NCI-H2171 (cell line): ENCODE measurements around the gene SNTB2.

Source experiments
- DNase-seq: peaks from one replicate; lab custom pipeline; 2025; lab: John Stamatoyannopoulos, UW

SNTB2 gene

DNA sequence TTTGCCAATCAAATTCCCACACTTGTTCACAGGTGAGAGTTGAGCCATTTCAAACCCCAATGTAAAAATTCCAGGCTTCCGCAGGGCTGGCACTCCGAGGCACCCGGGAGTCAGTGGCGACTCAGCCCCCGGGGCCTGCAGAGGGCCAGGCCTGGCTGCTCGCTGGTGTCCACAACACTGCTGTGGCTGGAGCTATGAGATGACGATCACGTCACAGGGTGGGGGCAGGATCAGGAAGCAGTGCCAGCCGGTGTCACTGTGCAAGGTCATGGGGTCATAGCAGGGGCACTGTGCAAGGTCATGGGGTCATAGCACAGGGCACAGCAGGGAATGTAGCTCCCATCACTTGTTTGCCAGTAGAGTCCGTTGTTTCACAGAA, 131.9 kb downstream of the SNTB2 start:
- DNase-seq, result no peak

DNA sequence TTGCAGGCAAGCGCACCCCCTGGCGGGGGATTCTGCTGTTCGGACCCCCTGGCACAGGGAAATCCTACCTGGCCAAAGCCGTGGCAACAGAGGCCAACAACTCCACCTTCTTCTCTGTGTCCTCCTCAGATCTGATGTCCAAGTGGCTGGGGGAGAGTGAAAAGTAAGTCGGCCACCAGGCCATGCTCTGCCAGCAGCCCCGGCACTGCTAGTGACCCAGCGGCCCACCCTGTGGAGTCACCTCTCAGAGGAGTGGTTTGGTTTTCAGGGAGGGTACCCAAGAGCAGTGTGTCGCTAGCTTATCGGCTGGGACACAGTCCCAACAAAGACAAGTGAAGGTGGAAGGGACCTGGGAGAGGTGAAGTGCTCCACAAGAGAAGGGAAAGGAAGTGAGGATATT, 132.4 kb downstream of the SNTB2 start:
- DNase-seq, result no peak

DNA sequence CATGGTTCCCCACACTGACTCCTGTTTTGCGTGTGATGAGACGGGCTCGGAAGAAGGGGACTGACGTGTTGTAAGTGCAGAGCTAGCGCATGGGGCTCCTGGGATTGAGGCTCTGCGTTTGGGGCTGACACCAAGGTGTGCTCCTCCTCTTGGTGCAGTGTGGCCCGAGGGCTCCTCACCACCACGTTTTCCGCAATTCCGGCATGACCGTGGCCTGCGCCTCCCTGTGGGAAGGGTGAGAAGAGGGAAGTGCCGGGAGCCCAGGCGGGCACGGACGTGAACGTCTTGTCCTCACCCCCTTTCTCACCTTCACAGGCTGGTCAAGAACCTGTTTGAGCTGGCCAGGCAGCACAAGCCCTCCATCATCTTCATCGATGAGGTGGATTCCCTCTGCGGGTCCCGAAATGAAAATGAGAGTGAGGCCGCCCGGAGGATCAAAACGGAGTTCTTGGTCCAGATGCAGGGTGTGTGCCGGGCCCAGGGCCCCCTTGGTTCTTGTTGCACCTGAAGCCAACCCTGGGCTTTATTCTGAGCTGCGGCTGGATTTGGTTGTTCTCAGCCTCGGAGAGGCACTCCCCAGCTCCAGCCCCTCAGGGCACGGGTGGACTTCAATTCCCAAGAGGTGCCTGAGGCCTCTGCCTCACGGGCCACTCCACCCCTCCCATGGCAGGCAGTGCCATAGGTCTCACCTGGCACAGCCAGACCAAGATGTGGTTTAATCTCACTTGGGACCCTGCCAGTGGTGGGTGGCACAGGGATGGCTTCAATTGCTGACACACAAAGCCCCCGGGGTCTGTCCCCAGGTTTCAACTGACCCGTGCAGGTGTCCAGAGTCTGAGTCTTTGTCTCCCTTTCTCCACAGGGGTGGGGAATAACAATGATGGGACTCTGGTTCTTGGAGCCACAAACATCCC, 133.1 kb downstream of the SNTB2 start:
- DNase-seq, result no peak

DNA sequence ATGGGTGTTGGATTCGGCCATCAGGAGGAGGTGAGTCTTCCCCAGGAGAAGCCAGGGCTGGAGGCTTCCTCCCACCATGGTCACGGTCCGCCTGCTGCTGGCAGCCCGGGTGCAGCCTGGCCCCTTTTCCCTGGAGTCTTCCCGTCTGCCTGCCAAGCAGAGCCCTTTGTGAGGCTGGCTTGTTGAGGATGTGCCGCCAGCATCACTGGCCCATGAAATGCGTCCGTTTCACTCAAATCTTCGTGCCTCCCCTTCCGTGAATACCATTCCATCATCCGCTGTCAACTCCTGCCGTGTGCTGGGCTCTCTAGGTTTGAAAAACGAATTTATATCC, 133.7 kb downstream of the SNTB2 start:
- DNase-seq, result no peak

DNA sequence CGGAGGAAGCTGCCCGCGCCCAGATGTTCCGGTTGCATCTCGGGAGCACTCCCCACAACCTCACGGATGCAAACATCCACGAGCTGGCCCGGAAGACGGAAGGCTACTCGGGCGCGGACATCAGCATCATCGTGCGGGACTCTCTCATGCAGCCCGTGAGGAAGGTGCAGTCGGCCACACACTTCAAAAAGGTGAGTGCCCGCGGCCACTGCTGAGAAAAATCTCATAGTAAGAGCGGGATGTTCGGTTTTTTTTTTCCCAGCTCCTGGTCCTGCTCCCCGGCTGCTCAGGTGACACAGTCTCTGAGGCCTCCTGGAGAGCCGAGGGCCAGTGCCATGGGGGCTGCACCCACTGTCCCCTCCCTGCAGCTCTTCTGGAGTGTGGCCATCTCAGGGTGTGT, 134.1 kb downstream of the SNTB2 start:
- no peak for DNase-seq

DNA sequence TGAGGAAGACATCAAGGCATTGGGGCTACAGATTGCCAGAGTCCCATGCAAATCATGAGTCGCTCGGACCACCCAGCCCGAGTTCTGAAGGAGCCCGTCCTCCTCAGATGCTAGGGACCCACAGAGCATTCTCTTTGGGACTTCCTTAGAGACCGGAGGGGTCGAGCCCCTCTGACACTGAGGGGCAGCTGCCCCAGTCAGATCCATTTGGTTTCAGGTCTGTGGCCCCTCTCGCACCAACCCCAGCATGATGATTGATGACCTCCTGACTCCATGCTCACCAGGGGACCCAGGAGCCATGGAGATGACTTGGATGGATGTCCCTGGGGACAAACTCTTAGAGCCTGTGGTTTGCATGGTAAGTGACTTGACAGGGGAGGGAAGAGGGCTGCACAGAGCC, 135.4 kb downstream of the SNTB2 start:
- DNase-seq, result no peak

DNA sequence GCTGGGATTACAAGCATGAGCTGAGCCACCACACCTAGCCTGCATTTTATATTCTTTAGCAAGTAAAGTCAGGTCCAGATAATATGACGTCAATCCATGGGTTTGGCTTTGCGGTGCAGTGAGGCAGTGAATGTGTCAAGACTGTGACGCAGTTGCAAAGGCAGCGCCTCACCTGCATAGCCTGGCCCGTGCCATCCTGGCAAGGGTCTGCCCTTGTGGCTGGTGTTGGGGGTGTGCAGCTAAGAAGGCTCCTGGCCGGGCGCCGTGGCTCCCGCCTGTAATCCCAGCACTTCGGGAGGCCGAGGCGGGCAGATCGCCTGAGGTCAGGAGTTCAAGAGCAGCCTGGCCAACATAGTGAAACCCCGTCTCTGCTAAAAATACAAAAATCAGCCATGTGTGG, 136.5 kb downstream of the SNTB2 start:
- no peak for DNase-seq

DNA sequence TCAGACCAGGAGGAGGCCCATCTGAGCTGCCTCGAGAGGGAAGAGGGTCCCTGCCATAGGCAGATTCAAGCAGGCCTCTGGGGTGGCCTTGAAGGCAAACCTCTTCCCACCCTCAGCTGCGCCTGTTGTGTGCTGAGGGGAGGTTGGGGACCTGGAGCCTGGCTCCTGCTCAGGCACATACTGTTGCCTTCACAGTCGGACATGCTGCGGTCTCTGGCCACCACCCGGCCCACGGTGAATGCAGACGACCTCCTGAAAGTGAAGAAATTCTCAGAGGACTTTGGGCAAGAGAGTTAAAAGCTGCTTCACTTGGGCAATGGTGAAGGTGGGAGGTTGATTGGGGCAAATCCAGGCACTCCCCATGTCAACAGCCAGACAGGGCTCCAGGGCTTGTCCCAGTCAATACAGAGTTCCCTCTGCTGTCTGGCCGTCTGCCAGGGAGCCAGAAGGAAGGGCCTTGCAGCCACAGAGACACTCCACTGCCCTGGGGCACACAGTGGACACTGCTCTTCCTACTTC, 137.1 kb downstream of the SNTB2 start:
- DNase-seq, result no peak

DNA sequence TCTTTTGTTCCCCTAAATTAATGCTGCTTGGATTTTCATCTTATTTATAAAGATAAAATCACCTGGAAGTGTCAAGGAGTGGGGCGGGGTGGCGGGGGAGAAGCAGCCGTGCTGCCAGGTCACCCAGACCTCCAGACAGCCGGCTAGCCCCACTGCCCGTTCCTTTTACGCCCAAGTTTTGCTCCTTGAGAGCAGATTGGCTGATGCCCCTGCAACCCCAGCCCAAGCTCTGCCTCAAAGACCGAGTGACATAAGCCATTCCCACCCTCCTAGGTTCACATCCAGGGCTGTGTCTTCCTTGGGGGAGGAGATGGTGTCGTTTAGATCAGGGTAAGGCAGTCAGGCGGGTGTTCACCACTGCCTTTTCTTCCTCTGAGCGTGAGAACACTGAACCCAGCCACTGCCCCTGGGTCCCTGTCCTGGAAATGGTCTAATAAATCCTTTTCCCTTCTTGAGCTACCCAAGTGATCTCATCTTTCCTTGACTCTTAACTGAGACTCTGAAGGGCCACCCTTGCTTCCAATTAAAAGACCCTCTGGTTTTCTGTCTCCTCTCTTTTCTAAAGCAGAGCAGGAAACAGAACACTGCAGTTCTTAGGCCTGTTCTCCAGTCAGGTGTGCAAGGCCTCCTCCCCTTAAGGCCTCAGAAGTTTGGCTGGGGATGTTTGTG, 137.8 kb downstream of the SNTB2 start:
- DNase-seq, result no peak

DNA sequence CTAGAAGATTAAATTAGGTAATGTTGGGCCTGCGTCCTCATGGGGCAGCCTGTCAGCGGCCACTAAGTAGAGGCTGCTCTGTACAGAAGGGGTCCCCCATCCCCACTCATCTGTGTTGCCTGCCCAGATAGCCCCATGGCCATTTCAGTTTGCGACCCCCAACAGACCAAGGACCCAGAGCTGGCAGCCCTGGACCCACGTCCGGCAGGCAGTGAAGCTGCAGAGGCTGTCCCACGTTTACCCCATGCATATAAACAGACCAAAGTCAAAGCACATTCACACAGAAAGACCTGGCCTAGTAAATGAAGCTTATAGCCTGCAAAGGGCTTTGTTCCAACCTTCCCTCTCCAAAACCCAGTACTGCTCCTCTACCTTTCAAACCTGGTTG, 138.8 kb downstream of the SNTB2 start:
- no peak for DNase-seq

DNA sequence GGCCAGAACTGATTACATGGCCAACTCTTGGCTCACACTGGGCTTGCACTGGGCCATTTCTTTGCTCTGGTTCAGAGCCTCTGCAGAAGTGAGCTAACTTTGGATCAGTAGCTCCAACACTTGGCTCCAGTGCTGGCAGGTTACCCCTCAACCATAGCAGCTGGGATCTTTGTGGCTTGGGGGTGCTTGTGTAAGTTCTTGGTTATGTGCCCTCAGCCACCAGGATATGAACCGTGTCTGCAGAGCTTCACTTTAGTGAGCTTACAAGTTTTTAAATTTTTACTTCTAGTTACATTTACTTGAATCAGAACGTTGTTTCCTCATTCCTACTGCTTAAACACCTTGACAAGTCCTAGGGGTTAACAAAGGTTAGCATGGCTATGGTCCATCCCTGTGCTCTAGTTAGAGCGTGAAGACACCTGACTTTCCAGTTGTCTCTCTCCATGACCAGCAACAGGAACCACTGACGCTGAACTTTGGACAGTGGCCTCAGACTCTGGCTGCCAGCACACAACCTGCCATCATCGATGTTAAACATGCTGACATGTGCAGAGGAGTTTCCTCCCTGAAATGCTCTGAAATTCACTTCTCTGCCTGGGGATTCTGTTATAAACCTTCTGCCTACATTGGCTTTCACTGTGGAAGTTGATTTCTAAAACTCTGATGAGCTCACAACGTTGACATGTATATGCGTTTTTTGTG, 139.4 kb downstream of the SNTB2 start:
- DNase-seq, result no peak

DNA sequence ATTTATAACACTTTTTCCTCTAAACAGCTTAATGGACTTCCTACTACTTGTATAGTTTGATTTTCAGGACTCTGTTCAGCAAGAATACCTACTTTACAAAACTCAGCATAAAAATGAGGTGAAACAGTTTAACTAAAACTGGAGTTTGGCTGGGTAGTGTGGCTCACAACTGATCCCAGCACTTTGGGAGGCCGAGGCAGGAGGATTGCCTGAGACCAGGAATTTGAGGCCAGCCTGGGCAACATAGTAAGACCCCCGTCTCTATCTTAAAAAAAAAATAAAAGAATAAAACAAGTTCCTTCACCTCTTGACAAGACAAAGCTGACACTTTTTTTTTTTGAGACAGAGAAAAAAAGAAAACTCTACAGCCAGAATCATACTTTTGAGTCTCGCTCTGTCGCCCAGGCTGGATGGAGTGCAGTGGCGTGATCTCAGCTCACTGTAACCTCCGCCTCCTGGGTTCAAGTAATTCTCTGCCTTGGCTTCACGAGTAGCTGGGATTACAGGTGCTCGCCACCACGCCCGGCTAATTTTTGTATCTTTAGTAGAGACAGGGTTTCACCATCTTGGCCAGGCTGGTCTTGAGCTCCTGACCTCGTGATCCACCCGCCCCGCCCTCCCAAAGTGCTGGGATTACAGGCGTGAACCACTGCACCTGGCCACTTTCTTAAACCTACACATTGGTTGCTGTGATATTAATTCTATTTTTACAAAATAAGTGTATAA, 140.8 kb downstream of the SNTB2 start:
- no peak for DNase-seq

DNA sequence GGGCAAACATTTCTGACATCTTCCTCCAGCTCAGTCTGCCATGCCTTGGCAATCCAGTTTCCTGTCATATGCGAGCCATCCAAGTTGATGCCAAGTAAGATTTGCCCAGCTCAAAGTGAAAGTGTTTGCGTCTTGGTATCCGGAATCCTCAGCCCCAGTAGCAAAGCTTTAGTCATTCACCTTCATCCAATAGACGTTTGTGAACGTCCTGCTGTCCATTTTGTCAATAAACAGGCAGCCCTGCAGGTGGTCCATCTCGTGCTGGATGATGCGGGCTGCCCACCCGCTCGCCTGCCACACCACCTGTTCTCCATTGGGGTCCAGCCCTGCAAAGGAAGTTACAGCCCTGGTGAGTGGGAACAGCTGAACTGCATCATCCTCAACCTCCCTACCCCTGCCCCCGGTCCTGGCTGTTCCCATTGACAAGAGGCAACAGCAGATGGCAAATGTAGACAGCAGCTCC, 141.9 kb downstream of the SNTB2 start:
- DNase-seq, result no peak

DNA sequence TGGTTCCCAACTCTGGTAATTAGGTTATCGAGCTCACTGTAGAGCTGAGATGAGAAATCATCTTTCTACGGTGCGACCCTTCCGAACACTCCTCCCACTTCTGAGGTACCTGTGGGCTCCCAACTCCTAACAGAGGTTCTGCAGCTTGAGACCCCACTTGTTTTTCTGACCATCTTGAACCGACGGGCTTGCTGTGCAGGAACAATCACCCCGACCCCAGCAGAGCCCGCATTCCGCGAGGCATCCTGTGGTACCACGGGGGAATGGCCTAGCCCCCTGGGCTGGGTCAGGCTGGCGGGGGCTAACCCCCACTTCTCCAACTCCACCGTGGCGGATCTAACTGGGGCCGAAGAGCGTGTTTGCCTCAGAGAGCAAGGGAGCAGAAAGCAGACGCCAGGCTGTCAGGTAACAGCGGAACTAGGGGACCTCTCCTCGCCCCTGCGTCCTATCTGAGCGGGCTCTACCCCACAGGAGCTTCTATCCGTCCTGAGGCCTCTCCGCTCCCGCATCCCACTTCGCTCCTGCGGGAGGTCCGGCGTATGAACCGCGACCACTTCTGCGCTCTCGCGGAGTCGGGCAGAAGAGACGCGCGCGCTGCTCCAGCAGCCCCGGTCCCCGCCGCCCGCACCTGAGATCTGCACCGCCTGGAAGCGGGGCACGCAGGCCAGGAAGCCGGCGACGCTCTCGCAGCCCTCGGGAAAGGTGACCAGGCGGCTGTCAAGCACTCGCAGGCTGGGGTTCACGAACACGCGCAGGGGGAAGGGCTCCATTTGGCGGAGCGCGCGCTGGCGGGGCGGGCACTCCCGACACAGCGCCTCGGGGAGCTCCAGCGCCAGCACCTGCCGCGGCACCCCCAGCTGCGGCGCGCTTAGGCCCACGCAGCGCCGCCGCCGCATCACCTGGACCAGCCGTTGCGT, 142.7 kb downstream of the SNTB2 start:
- no peak for DNase-seq

DNA sequence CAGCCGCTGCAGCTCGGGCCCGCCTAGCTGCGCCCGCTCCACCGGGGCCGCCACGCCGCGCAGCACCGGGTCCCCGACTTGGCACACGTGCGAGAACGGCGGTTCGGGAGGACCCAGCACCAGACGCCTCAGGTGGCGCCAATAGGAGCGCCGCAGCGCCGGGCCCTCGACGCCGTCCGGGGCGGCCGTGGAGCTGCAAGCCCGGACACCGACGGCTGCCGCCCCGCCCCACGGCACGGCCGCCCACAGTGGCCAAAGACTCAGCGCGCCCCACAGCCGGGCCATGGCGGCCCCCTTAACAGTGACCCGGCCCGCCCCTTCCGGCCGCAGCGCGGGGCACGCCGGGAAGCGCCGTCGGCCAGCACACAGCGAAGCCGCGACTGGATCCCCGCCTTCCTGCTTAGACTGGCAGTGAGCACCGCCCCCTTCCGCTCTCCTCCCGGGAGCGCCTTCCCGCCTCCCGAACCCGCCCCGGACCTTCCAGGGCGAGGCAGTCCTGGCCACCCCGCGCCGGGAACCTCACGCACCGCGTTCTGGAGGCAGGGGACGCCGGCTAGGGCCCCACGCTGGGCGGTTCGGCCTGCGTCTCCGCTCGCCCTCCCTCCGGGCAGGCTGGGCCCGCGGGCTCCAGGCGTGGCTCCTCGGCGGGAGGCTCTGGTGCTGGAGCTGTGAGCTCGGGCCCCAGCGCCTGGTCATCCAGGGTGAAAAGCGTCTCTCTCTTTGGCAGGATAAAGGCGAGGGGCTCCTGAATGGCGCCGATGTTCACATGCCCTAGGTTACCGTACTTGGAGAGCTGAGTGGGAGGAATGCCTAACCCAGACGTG, 143.5 kb downstream of the SNTB2 start, which contains the start of gene PDF:
Gene PDF, minus strand, starts transcription at position 303 of the 824 bp plus-strand sequence. Its CDS starts 18 bp downstream, at position 285.
- peak; percentile 91 for DNase-seq

DNA sequence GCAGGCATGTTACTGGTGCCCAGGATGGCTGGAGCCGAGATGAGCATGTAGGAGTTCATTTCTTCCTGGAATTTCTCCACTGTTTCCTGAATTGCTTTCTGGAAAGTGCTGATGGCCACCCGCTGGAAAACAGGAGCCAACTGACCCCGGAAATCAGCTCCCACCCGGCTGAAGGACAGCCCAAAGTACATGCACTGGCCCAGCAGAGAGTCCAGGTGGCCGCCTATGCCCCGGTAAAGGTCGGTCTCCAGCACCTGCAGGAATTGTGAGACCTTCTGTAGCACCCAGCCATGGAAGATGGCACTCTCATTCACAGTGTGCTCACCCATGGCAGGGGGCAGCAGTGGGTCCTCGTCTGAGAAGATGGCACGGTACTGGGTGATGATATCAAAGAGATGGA, 147.7 kb downstream of the SNTB2 start:
- DNase-seq, result no peak

DNA sequence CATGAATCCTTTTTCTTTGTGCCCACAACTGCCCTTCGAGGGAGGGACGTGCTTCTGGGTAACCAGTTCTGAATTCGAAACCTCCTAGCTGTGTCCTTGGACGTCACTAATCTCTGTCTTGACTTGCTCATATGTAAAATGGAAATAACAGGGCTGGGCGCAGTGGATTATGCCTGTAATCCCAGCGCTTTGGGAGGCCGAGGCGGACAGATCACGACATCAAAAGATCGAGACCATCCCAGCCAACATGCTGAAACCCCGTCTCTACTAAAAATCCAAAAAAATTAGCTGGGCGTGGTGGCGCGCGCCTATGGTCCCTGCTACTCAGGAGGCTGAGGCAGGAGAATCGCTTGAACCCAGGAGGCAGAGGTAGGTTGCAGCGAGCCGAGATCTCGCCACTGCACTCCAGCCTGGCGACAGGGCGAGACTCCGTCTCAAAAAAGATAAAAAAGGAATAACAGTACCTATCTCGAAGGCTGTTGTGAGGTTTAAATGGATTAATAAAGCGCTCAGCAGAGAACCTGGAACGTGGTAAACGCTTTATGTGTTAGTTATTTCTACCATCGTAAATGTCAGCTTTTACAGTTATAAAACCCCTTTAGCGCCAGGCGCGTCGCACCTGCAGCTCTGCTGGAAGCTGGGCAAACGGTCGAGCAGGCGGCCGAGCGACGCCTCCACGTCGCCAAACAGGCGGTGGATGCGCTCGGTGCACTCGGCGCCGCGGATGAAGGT, 151.8 kb downstream of the SNTB2 start:
- DNase-seq, result no peak

DNA sequence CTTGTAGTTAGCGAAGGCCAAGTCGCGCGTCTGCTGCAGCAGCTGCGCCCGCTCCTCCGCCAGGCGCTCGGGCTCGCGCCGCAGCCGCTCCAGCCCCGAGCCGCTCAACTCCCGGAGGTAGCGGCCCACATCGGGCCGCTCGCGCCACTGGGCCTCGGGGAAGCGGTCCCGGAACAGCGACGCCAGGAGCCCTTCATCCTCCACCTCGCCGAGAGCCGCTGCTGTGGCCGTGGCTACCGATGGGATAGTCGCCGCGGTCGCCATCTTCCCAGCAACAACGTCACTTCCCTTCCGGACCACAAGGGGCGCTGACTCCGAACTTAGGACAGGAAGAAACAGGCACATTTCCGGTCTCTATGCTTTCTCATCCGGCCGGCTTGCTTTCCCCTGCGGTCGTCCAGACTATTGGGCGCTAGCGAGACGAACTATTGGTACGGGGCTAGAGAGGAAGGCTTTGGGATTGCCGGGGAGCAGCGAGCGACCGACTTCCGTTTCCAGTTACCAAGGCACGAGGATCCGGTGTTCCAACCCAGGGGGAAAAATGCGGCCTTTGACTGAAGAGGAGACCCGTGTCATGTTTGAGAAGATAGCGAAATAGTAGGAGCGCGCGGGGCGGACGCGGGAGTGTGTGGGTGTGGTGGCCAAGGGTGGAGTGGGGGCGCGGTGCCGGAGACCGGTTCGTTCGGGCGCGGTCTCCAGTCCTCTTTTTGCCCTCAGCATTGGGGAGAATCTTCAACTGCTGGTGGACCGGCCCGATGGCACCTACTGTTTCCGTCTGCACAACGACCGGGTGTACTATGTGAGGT, 152.5 kb downstream of the SNTB2 start, which contains the start of the genes COG8 and NIP7:
Gene COG8, minus strand, starts transcription at position 276 of the 806 bp plus-strand sequence. Its CDS starts 12 bp downstream, at position 264.
Gene NIP7, plus strand, starts transcription at position 484 of the 806 bp plus-strand sequence. Its CDS starts 58 bp downstream, at position 542.
- peak; percentile 97 for DNase-seq
